IMR-90 (cell line): ENCODE measurements around the gene DCAF8L2. TPM values are rescaled to one million over a fixed set of nuclear protein-coding genes. Genes with fewer than 3 reads are reported as not detected.

ENCODE experiments used
- ATAC-seq: fragments of 200-7000 bp; cut with Tn5 transposase; 2 replicates; pipeline ENCODE4 v1.9.1; 2020; ENCODE audit warnings: low read depth, mild to moderate bottlenecking, moderate library complexity
- BruUV-seq: library from RNA; stranded (reverse); fragments of 400-500 nt; replicated peaks from 2 replicates; lab custom pipeline; 2021; lab: Mats Ljungman, UMichigan
- CTCF ChIA-PET: fragments of 300-600 bp; formaldehyde crosslinking; extraction: SDS; loops from one replicate; lab custom pipeline; 2021; ENCODE audit warnings: antibody characterized with exemption; lab: Yijun Ruan, JAX
- POLR2A ChIA-PET: fragments of 300-600 bp; sonication (Branson Sonifier 250); formaldehyde crosslinking; loops from one replicate; lab custom pipeline; 2022; ENCODE audit warnings: antibody characterized with exemption; ENCODE audit not compliant: unreplicated experiment; lab: Charles Lee
- DNase-seq: peaks from one replicate; pipeline ENCODE4 v3.0.0; 2013
- H2AFZ ChIP-seq: replicated peaks from 2 replicates; pipeline ENCODE3; 2013; ENCODE audit warnings: low read length, mild to moderate bottlenecking; ENCODE audit not compliant: poor library complexity
- H2AK5ac ChIP-seq: 2 replicates; pipeline ENCODE4 v1.6.1; 2013; ENCODE audit warnings: low read depth, low read length, inconsistent platforms
- H2AK9ac ChIP-seq: replicated peaks from 2 replicates; pipeline ENCODE3; 2013; ENCODE audit warnings: mild to moderate bottlenecking, low read depth, low read length, moderate library complexity; ENCODE audit not compliant: poor library complexity
- H2BK120ac ChIP-seq: 2 replicates; pipeline ENCODE4 v1.6.1; 2013; ENCODE audit warnings: low read depth, low read length, inconsistent platforms
- H2BK15ac ChIP-seq: 3 replicates; pipeline ENCODE4 v1.6.1; 2013; ENCODE audit warnings: low read depth, low read length, inconsistent platforms
- H2BK20ac ChIP-seq: 2 replicates; pipeline ENCODE4 v1.6.1; 2013; ENCODE audit warnings: low read depth, mild to moderate bottlenecking, inconsistent platforms, low read length, moderate library complexity
- H2BK5ac ChIP-seq: 2 replicates; pipeline ENCODE4 v1.6.1; 2013; ENCODE audit warnings: mild to moderate bottlenecking, low read depth, low read length, inconsistent platforms; ENCODE audit not compliant: poor library complexity, severe bottlenecking
- H3K14ac ChIP-seq: replicated peaks from 2 replicates; pipeline ENCODE4 v1.6.1; 2013; ENCODE audit warnings: low read depth, low read length, inconsistent platforms
- H3K18ac ChIP-seq: 2 replicates; pipeline ENCODE4 v1.6.1; 2013; ENCODE audit warnings: low read depth, low read length, control low read depth
- H3K23ac ChIP-seq: 2 replicates; pipeline ENCODE4 v1.6.1; 2013; ENCODE audit warnings: low read depth, low read length, inconsistent platforms
- H3K27ac ChIP-seq: 2 replicates; pipeline ENCODE4 v1.5.1; 2013; ENCODE audit warnings: mild to moderate bottlenecking, control low read depth, low read length; ENCODE audit not compliant: insufficient read depth
- H3K27me3 ChIP-seq: 2 replicates; pipeline ENCODE4 v1.6.1; 2013; ENCODE audit warnings: low read length; ENCODE audit not compliant: control insufficient read depth, insufficient read depth
- H3K36me3 ChIP-seq: 2 replicates; pipeline ENCODE4 v1.6.1; 2013; ENCODE audit warnings: low read length, mixed read lengths; ENCODE audit not compliant: control insufficient read depth, insufficient read depth
- H3K4ac ChIP-seq: 2 replicates; pipeline ENCODE4 v1.6.1; 2013; ENCODE audit warnings: low read depth, low read length, inconsistent platforms
- H3K4me1 ChIP-seq: 2 replicates; pipeline ENCODE4 v1.6.1; 2013; ENCODE audit warnings: low read length, mixed read lengths; ENCODE audit not compliant: control insufficient read depth, insufficient read depth
- H3K4me2 ChIP-seq: 2 replicates; pipeline ENCODE4 v1.6.1; 2013; ENCODE audit warnings: low read depth, mild to moderate bottlenecking, control low read depth, low read length, moderate library complexity
- H3K4me3 ChIP-seq: 2 replicates; pipeline ENCODE4 v1.5.1; 2013; ENCODE audit warnings: low read depth, mild to moderate bottlenecking, control low read depth, low read length, moderate library complexity; ENCODE audit not compliant: insufficient read depth
- H3K56ac ChIP-seq: 2 replicates; pipeline ENCODE4 v1.6.1; 2013; ENCODE audit warnings: low read length, inconsistent platforms; ENCODE audit not compliant: insufficient read depth; ENCODE audit errors: extremely low read depth
- H3K79me1 ChIP-seq, 2 experiments: 2 replicates each; pipeline ENCODE4 v1.6.1; 2013; ENCODE audit warnings: low read length in 2 of 2, inconsistent platforms in 1 of 2, low read depth in 1 of 2
- H3K9ac ChIP-seq: 2 replicates; pipeline ENCODE4 v1.6.1; 2013; ENCODE audit warnings: low read depth, low read length, control low read depth
- H3K9me1 ChIP-seq: 2 replicates; pipeline ENCODE4 v1.6.1; 2013; ENCODE audit warnings: low read length, inconsistent platforms; ENCODE audit not compliant: insufficient read depth
- H3K9me3 ChIP-seq: 2 replicates; pipeline ENCODE4 v1.6.1; 2013; ENCODE audit warnings: low read length; ENCODE audit not compliant: control insufficient read depth, insufficient read depth
- H4K20me1 ChIP-seq: 2 replicates; pipeline ENCODE4 v1.6.1; 2013; ENCODE audit warnings: low read length, inconsistent platforms; ENCODE audit not compliant: insufficient read depth
- H4K5ac ChIP-seq: 2 replicates; pipeline ENCODE4 v1.6.1; 2013; ENCODE audit warnings: mild to moderate bottlenecking, low read depth, low read length, control low read depth
- H4K8ac ChIP-seq, 2 experiments: 2 replicates each; pipeline ENCODE4 v1.6.1; 2013; ENCODE audit warnings: low read depth in 2 of 2, low read length in 2 of 2, control low read depth in 1 of 2, inconsistent platforms in 1 of 2
- H4K91ac ChIP-seq: 2 replicates; pipeline ENCODE4 v1.6.1; 2013; ENCODE audit warnings: low read depth, low read length, inconsistent platforms; ENCODE audit not compliant: insufficient read depth
- BHLHE40 ChIP-seq: fragments of 150-350 bp; IDR thresholded peaks from 2 replicates; pipeline ENCODE4 v1.6.1; 2016; ENCODE audit warnings: mild to moderate bottlenecking, low read depth, low read length
- ELK1 ChIP-seq: fragments of 150-350 bp; IDR thresholded peaks from 2 replicates; pipeline ENCODE4 v1.6.1; 2016; ENCODE audit warnings: low read depth, mild to moderate bottlenecking, low read length, moderate library complexity, borderline replicate concordance
- MAFK ChIP-seq: IDR thresholded peaks from 2 replicates; pipeline ENCODE4 v1.6.1; 2012; ENCODE audit warnings: low read depth, low read length, improper control_type of control experiment
- MAZ ChIP-seq: IDR thresholded peaks from 2 replicates; pipeline ENCODE4 v1.6.1; 2012; ENCODE audit warnings: low read depth, mild to moderate bottlenecking, low read length, improper control_type of control experiment, moderate library complexity, borderline replicate concordance
- MXI1 ChIP-seq: IDR thresholded peaks from 2 replicates; pipeline ENCODE4 v1.6.1; 2012; ENCODE audit warnings: low read depth, mild to moderate bottlenecking, low read length, moderate library complexity, borderline replicate concordance
- NFE2L2 ChIP-seq: fragments of 150-350 bp; IDR thresholded peaks from 2 replicates; pipeline ENCODE4 v1.6.1; 2016; ENCODE audit warnings: low read depth, mild to moderate bottlenecking, low read length
- POLR2A ChIP-seq: IDR thresholded peaks from 2 replicates; pipeline ENCODE4 v1.6.1; 2012; ENCODE audit warnings: mild to moderate bottlenecking, low read depth, low read length
- RAD21 ChIP-seq: IDR thresholded peaks from 2 replicates; pipeline ENCODE4 v1.6.1; 2012; ENCODE audit warnings: low read length, improper control_type of control experiment
- RCOR1 ChIP-seq: IDR thresholded peaks from 2 replicates; pipeline ENCODE4 v1.6.1; 2012; ENCODE audit warnings: mild to moderate bottlenecking, low read length, improper control_type of control experiment; ENCODE audit not compliant: insufficient replicate concordance
- RFX5 ChIP-seq: IDR thresholded peaks from 2 replicates; pipeline ENCODE4 v1.8.0; 2012; ENCODE audit warnings: low read depth, mild to moderate bottlenecking, low read length, moderate library complexity
- SMC3 ChIP-seq: fragments of 150-350 bp; IDR thresholded peaks from 2 replicates; pipeline ENCODE4 v1.6.1; 2016; ENCODE audit warnings: low read depth, mild to moderate bottlenecking, antibody characterized with exemption, low read length, moderate library complexity
- USF2 ChIP-seq: fragments of 150-350 bp; IDR thresholded peaks from 2 replicates; pipeline ENCODE4 v1.6.1; 2017; ENCODE audit warnings: mild to moderate bottlenecking, antibody characterized with exemption, low read length, low read depth
- WGBS, 2 experiments: methylation state at CpG; one replicate each; pipeline versions ENCODE4 v1.1.5 to v1.1.7; 2013; ENCODE audit warnings: missing lambda C conversion rate in 2 of 2; ENCODE audit not compliant: insufficient read length in 1 of 2; ENCODE audit errors: extremely low coverage in 2 of 2; 5-methylcytosine and 5-hydroxymethylcytosine counted together
- dilution Hi-C: fragments of 300-500 bp; cut with HindIII; formaldehyde crosslinking; loops from one replicate; pipeline ENCODE4 v1.14.3; 2018; ENCODE audit warnings: low sequenced_read_pairs; ENCODE audit not compliant: unreplicated experiment
- in situ Hi-C: fragments of 300-500 bp; cut with MboI; formaldehyde crosslinking; loops from 3 replicates; pipeline ENCODE4 v1.14.3; 2019; ENCODE audit warnings: low sequenced_read_pairs, inconsistent platforms, mixed read lengths
- intact Hi-C: fragments of 100-400 bp; cut with micrococcal nuclease; formaldehyde crosslinking; loops from 2 replicates; pipeline ENCODE4 v1.10.0; 2022
- polyA plus RNA-seq, 3 experiments: library from polyadenylated mRNA; depleted of rRNA; stranded (reverse); fragments of >200 nt; gene quantifications; 2 replicates each; pipeline ENCODE4 v1.2.3, GENCODE V29; 2012; ENCODE audit warnings: low replicate concordance in 1 of 3
- total RNA-seq: library from RNA; depleted of rRNA; stranded (reverse); fragments of >200 nt; gene quantifications from 2 replicates; pipeline ENCODE4 v1.2.3, GENCODE V29; 2012

DCAF8L2 gene
- total and polyA plus RNA-seq, 2 of the 4 experiments (the other 2 are of a cell fraction) = not detected

DNA sequence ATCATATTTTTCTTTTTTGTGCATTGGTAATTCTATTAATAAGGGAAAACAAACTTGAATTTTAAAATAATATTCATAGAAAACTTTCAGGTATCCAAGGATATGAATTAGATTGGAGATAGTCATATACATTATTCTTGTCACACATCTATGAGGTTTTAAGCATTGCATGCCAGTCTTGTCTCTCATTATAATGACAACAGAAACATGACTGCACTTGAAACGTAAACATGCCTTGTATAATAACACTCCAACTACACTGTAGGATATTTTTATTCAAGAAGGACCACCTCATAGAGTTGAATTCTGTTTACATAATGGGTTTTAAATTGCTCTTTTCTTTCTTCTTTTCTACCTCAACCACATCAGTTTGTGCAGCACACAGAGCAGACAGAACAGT lies 104.5 kb downstream of the DCAF8L2 start:
- Histone ChIP-seq H2AK5ac (no peak overlapping the region), H4K20me1 (no peaks in the 10 kb centered on the region), H2BK20ac (no peak overlapping the region), H4K8ac (no peak overlapping the region), H3K4me1 (no peaks in the 10 kb centered on the region), H3K9ac (no peak overlapping the region), H2BK15ac (no peak overlapping the region), H2BK120ac (no peak overlapping the region), H3K27me3 (no peaks in the 10 kb centered on the region), H3K4me2 (no peak overlapping the region), H2AK9ac (no peak overlapping the region), H3K14ac (no peak overlapping the region), H4K91ac (no peak overlapping the region), H3K36me3 (no peaks in the 10 kb centered on the region), H2BK5ac (no peak overlapping the region), H3K4me3 (no peak overlapping the region), H3K4ac (no peak overlapping the region), H3K79me1 (no peaks in the 10 kb centered on the region), H3K27ac (no peak overlapping the region), H3K9me3 (no peaks in the 10 kb centered on the region), H3K9me1 (no peaks in the 10 kb centered on the region), H3K56ac (no peak overlapping the region), H3K23ac (no peak overlapping the region), H3K18ac (no peak overlapping the region), H4K5ac (no peak overlapping the region), H2AFZ (no peak overlapping the region)
- intact Hi-C loops (no loop called here), in situ Hi-C loops (no loop called here), dilution Hi-C loops (no loop called here)
- TF ChIP-seq MAFK (no peak), RAD21 (no peak), POLR2A (no peak), SMC3 (no peak), USF2 (no peak), BHLHE40 (no peak), RCOR1 (no peak), ELK1 (no peak), MXI1 (no peak), MAZ (no peak), NFE2L2 (no peak), RFX5 (no peak)
- WGBS, 2 experiments = no CpG with 5 or more reads among the region's 1 CpG
- POLR2A ChIA-PET = no interaction called here
- no peak for ATAC-seq
- BruUV-seq = no TSS peak
- DNase-seq = no peak
- CTCF ChIA-PET = no interaction called here
